Keratinocyte (primary cell): ENCODE data around the gene ZNF438.

Source experiments
- CTCF ChIP-seq, 3 experiments: IDR thresholded peaks in 1 of 3; conservative IDR thresholded peaks in 1 of 3; optimal IDR thresholded peaks in 1 of 3; 2 replicates in 2 of 3; 3 replicates in 1 of 3; pipeline versions ENCODE3 to v1.5.1; 2011; ENCODE audit warnings: low read length in 3 of 3, mild to moderate bottlenecking in 3 of 3, moderate library complexity in 2 of 3, control low read depth in 1 of 3, inconsistent platforms in 1 of 3; ENCODE audit not compliant: insufficient read depth in 2 of 3; ENCODE audit errors: extremely low read depth in 1 of 3
- EZH2 ChIP-seq: IDR thresholded peaks from one replicate; pipeline ENCODE4 v1.6.1; 2012; ENCODE audit warnings: inconsistent platforms, mild to moderate bottlenecking, low read length, moderate library complexity

- no peak for TF ChIP-seq CTCF (optimal IDR thresholded peaks at IDR 0.05 in 1 of 3, IDR thresholded peaks at IDR 0.05 in 1 of 3, conservative IDR thresholded peaks at IDR 0.05 in 1 of 3; ENCODE audit: extremely low read depth in 1 of 3, insufficient read depth in 2 of 3, low read length in 3 of 3)
- TF ChIP-seq EZH2: no peak
Observed at GRCh38 chr10:30929901-30930520, 101.7 kb downstream of the ZNF438 start.
